ENCODE measurements around the gene NPIPA1. TPM values are rescaled to one million over a fixed set of nuclear protein-coding genes. Genes with fewer than 3 reads are reported as not detected.
"Not testable (repeated sequence)": the region's sequence is repeated elsewhere in the genome, so short reads cannot be mapped to it uniquely, and the experiment has no call there.

NPIPA1 gene
- 7.3 and 14.9 TPM in 2 replicates for total RNA-seq (2014; rRNA removed; shearing (Covaris generic))

DNA sequence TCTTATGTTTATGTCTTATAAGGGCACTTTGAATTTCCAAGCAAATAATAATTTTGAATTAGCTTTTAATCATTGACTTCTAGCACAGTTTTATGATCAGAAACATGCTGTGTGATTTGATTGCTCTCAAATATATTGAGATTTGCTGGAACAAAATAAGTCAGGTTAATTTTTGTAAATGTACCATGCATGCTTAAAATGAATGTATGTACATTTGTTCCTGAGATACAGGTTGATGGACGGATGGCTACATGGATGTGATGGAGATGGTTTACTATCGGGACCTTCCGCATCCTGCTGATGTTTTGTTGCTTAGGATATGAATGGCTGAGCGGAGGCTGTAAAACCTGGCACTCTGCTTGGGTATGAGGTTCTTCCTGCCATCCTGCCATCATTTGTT lies at the start of gene NPIPA1:
NPIPA1 (plus strand) TSS at position 301 of the 400 bp plus-strand sequence; CDS start at position 301, 0 bp downstream.
- H3K27me3 ChIP-seq (replicated peaks); H3K9me3 ChIP-seq (replicated peaks); H3K4me3 ChIP-seq; DNase-seq (ENCODE audit: low read depth in 1 of 2, low spot score in 2 of 2); H3K36me3 ChIP-seq; H3K27ac ChIP-seq; H3K4me1 ChIP-seq (replicated peaks): not testable (repeated sequence)

DNA sequence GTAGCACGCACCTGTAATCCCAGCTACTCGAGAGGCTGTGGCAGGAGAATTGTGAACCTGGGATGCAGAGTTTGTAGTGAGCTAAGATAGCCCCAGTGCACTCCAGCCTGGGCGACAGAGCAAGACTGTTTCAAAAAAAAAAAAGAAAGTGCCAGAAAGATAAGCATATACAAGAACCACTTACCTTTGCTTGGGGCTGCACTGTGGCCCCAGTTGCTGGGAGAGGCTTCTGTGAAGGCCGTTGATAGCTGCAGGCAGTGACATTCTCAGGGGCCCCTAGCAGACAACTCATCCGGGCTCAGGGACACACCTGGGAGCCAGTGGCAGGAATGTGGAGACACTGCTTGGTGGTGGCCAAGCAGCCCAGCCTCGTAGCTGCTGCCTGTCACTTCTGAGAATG lies 45.1 kb upstream of the NPIPA1 start:
- H3K27me3 ChIP-seq (replicated peaks); H3K4me1 ChIP-seq (replicated peaks); H3K36me3 ChIP-seq; DNase-seq (ENCODE audit: low read depth in 1 of 2, low spot score in 2 of 2); H3K27ac ChIP-seq; H3K9me3 ChIP-seq (replicated peaks); H3K4me3 ChIP-seq: not testable (repeated sequence)

DNA sequence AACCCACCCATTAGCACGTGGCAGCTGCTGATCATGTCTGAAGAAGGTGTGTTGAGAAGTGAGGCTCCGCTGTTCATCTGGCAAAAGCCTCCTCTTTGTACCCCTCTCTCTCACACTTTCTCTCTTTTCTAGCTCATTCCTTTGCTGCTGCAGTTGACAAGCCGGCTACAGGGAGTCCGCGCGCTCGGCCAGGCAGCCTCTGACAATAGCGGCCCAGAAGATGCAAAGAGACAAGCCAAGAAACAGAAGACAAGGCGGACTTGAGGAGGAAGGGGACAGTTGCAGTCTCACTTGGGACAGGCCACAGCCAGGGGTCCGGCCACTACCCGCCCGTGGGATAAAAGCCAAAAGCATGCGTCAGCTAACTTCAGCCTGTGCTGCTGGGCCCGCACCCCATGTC lies 41.9 kb upstream of the NPIPA1 start:
- H3K27me3 ChIP-seq (replicated peaks); H3K4me1 ChIP-seq (replicated peaks); H3K9me3 ChIP-seq (replicated peaks); H3K36me3 ChIP-seq; H3K4me3 ChIP-seq; DNase-seq (ENCODE audit: low read depth in 1 of 2, low spot score in 2 of 2); H3K27ac ChIP-seq: not testable (repeated sequence)

DNA sequence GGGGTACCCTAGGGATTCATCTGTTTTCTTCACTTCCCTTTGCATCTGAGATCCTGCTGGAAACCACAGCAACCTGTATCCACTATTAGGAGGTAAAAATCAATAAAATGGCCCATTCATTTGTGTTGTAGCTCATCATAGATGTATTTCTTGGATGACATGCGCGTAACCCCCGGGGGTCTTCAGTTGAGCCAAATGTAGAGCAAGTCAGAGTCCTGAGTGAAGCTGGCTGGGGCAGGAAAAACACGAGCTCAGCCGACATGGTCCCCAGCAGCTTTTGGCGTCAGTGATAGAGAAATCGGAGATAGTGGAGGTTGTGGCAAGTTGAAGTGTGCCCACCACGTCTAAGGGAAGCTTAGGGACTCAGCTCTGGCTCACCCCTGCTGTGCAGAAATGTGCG lies 41.2 kb upstream of the NPIPA1 start:
- not testable (repeated sequence) for H3K27me3 ChIP-seq (replicated peaks); H3K9me3 ChIP-seq (replicated peaks); H3K27ac ChIP-seq; H3K4me3 ChIP-seq; DNase-seq (ENCODE audit: low read depth in 1 of 2, low spot score in 2 of 2); H3K4me1 ChIP-seq (replicated peaks); H3K36me3 ChIP-seq

DNA sequence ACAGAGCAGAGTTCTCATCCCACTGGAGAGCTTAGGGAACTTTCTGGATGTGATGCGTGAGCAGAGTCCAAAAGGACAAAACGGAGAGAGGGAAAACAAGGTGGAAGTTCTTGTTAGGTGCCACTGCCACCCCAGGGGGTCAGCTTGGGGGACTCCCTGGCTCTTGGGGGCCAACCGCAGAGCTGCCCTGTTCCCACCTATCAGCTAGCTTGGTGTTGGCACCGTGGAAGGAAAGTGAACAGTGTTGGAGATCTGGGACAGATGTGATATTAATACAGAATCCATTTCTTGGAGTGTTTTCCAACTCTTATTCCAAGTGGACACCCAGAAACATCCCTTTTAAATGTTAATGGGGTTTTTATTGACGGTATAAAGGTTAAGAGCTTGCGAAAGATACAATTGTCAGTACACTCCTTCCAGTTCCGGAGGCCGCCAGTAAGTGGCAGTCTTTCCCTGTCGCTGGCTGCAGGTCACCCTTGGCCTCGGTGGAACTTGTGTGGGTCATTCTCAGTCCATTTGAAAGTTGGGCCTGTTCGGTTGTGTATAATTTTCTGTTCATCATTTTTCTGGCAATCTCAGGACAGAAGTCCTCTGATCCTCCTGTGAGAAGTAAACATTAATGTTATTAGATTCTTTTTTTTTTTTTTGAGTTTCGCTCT lies 40.1 kb upstream of the NPIPA1 start:
- not testable (repeated sequence) for H3K36me3 ChIP-seq

DNA sequence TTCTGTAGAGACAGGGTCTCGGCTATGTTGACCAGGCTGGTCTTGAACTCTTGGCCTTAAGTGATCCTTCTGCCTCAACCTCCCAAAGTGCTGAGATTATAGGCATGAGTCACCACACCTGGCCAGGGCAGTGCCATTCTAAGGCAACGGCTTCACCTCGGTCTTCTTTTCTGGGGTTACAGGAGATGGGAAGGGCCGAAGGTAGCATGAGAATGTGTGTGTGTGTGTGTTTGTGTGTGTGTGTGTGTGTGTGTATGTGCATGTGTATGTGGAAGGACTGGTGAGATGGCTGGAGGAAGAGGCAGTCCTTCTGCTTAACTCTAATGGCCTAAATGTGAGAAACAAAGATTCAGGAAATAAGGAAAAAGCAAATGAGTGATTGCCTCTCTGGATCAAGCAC lies 39.1 kb upstream of the NPIPA1 start:
- not testable (repeated sequence) for H3K9me3 ChIP-seq (replicated peaks)

More for the DNA sequence above, 40.1 kb upstream of the NPIPA1 start:
- H3K27ac ChIP-seq; DNase-seq (ENCODE audit: low read depth in 1 of 2, low spot score in 2 of 2); H3K9me3 ChIP-seq (replicated peaks); H3K27me3 ChIP-seq (replicated peaks); H3K4me1 ChIP-seq (replicated peaks); H3K4me3 ChIP-seq: not testable (repeated sequence)

DNA sequence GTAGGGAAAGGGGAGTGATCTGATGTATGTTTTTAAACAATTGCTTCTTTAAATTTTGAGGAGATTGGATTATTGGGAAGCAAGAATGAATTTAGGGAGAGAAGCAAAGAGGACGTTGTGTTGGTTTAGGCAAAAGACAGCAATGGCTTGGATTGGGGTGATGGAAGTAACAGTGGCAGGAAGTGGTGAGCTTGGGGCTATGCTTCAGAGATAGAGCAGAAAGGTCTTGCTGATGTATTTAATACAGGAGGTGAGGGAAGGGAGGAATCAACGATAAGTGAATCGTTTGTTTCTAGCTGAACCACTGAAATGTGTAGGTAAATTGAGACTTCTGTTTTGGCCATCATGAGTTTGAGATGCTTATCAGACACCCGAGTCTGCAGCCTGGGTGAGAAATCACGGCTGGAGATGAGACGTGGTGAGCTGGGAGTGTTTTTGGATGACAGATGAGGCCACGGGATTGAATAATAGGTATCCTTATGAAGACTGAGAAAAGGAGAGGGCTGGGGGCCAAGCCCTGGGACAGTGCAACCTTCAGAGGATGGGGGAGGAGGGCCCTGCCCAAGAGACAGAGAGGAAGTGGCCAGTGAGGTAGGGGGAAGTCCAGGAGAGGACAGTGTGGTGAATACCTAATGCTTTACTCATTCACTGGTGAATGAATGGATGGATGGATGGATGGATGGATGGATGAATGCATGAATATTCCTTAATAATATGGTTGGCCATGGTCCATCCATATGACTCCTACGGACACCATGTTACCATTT lies 33.9 kb upstream of the NPIPA1 start:
- H3K27me3 ChIP-seq (replicated peaks); H3K27ac ChIP-seq; H3K9me3 ChIP-seq (replicated peaks); H3K4me3 ChIP-seq; H3K4me1 ChIP-seq (replicated peaks); H3K36me3 ChIP-seq: not testable (repeated sequence)
- peak in 1 of 2 experiments; percentile 57 for DNase-seq (ENCODE audit: low read depth in 1 of 2, low spot score in 2 of 2)

More for the DNA sequence above, 39.1 kb upstream of the NPIPA1 start:
- not testable (repeated sequence) for H3K4me3 ChIP-seq; DNase-seq (ENCODE audit: low read depth in 1 of 2, low spot score in 2 of 2); H3K4me1 ChIP-seq (replicated peaks); H3K36me3 ChIP-seq; H3K27me3 ChIP-seq (replicated peaks); H3K27ac ChIP-seq

DNA sequence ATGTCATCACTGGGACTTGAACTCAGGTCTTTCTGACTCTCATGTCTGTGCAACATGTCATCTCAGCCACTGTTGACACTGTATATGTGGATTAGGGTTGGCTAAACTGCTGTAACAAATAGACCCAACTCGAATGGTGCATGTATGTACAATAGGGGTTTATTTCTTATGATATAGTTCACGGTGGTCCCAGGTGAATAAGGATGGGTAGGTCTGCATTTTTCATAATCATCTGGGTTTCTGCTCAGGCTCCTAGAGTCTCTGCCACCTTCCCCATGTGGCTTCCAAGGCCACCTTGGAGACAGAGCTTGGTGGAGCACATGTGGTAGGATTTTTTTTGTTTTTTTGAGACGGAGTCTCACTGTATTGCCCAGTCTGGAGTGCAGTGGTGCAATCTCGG lies 27.5 kb upstream of the NPIPA1 start:
- not testable (repeated sequence) for H3K9me3 ChIP-seq (replicated peaks); H3K27me3 ChIP-seq (replicated peaks)
- peak in 1 of 2 experiments; percentile 8 for DNase-seq (ENCODE audit: low read depth in 1 of 2, low spot score in 2 of 2)

DNA sequence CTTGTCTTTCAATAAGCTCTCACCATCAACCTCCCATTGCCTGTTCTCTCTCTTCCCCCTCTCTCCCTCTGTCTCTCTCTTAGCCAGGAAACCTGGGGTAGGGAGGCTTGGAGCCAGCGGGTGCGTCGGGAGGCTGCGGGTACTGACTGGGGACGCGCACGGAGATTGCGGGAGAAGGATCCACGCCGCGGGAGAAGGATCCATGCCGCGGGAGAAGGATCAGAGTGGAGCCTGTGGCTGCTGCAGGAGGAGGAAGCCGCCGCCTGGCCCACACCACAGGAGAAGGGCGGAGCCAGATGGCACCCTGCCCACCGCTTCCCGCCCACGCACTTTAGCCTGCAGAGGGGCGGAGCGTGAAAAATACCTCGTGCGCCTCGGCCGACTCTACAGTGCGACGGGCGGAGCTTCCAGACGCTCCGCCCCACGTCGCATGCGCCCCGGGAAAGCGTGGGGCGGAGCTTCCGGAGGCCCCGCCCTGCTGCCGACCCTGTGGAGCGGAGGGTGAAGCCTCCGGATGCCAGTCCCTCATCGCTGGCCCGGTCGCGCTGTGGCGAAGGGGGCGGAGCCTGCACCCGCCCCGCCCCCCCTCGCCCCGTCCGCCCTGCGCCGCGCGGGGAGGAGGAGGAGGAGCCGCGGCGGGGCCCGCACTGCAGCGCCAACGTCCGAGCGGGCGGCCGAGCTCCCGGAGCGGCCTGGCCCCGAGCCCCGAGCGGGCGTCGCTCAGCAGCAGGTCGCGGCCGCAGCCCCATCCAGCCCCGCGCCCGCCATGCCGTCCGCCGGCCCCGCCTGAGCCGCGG lies 26.2 kb upstream of the NPIPA1 start:
- not testable (repeated sequence) for H3K9me3 ChIP-seq (replicated peaks); H3K27ac ChIP-seq; H3K36me3 ChIP-seq; H3K4me3 ChIP-seq; DNase-seq (ENCODE audit: low read depth in 1 of 2, low spot score in 2 of 2); H3K27me3 ChIP-seq (replicated peaks); H3K4me1 ChIP-seq (replicated peaks)

More for the DNA sequence above, 27.5 kb upstream of the NPIPA1 start:
- not testable (repeated sequence) for H3K4me1 ChIP-seq (replicated peaks); H3K36me3 ChIP-seq; H3K4me3 ChIP-seq; H3K27ac ChIP-seq

DNA sequence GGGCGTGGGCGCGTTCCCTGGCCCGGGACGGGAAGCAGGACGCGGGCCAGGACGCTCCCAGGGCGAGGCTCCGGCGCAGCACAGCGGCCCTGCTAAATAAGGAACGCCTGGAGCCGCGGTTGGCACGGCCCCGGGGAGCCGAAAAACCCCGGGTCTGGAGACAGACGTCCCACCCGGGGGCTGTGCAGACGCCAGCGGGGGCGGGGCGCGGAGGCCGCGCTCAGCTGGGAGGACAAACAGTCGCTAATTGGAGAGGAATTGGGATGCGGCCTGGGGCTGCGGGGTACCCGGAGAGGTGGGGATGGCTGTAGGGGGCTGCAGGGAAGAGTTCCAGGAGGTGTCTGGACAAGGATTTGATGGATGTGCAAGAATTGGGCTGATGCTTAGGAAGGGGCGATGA lies 25.3 kb upstream of the NPIPA1 start:
- H3K36me3 ChIP-seq; H3K27me3 ChIP-seq (replicated peaks); H3K27ac ChIP-seq; H3K4me1 ChIP-seq (replicated peaks); H3K9me3 ChIP-seq (replicated peaks): not testable (repeated sequence)
- H3K4me3 ChIP-seq: peak overlapping the region; percentile 45
- DNase-seq (ENCODE audit: low read depth in 1 of 2, low spot score in 2 of 2): peak in 1 of 2 experiments; percentile 63

DNA sequence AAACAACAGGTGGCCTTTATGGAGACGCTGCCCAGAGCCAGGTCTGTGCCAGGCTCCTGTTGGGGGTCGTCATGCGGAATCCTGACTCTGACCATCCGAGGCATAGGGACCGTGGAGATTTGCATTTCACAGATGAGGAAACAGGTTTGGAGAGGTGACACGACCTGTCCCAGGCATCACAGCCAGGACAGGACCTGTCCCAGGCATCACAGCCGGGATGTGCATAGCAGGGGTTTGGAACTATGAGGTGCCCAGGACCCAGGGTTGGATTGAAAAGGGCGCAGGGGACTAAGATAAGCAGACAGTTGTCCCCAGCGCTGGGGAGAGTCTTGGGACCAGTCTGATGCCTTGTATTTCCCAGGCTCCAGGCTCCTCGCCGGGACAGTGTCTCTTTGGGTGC lies 24.7 kb upstream of the NPIPA1 start:
- not testable (repeated sequence) for DNase-seq (ENCODE audit: low read depth in 1 of 2, low spot score in 2 of 2); H3K9me3 ChIP-seq (replicated peaks); H3K36me3 ChIP-seq; H3K27ac ChIP-seq; H3K27me3 ChIP-seq (replicated peaks); H3K4me3 ChIP-seq; H3K4me1 ChIP-seq (replicated peaks)

DNA sequence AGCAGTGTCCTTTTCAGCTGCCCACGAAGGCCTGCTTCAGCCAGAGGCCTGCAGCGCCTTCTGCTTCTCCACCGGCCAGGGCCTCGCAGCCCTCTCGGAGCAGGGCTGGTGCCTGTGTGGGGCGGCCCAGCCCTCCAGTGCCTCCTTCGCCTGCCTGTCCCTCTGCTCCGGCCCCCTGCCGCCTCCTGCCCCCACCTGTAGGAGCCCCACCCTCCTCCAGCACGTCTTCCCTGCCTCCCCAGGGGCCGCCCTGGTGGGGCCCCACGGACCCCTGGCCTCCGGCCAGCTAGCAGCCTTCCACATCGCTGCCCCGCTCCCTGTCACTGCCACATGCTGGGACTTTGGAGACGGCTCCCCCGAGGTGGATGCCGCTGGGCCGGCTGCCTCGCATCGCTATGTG lies 18.7 kb upstream of the NPIPA1 start:
- H3K4me1 ChIP-seq (replicated peaks); H3K9me3 ChIP-seq (replicated peaks); H3K4me3 ChIP-seq; H3K27me3 ChIP-seq (replicated peaks); H3K27ac ChIP-seq; H3K36me3 ChIP-seq: not testable (repeated sequence)
- peak in 1 of 2 experiments; percentile 43 for DNase-seq (ENCODE audit: low read depth in 1 of 2, low spot score in 2 of 2)

DNA sequence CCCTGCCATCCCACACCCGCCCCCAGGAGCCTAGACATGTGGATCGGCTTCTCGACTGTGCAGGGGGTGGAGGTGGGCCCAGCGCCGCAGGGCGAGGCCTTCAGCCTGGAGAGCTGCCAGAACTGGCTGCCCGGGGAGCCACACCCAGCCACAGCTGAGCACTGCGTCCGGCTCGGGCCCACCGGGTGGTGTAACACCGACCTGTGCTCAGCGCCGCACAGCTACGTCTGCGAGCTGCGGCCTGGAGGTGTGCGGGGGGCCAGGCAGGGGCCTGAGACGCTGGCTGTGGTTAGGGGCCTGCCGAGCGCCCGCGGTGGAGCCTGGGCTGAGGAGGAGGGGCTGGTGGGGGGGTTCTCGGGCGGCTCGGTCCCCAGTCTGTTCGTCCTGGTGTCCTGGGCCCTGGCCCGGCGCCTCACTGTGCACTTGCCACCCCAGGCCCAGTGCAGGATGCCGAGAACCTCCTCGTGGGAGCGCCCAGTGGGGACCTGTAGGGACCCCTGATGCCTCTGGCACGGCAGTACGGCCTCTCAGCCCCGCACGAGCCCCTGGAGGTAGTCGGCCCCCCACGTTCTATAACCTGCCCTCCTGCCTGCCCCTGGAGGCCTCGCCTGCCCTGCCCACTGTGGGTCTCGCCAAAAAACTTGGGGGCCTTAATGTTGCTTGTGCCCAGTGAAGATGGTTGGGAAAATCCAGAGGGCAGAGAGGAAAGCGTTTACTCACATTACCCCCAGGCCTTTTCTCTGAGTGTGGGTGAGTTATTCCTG lies 17.2 kb upstream of the NPIPA1 start:
- not testable (repeated sequence) for H3K27ac ChIP-seq; H3K4me3 ChIP-seq; H3K36me3 ChIP-seq; H3K4me1 ChIP-seq (replicated peaks); H3K9me3 ChIP-seq (replicated peaks); H3K27me3 ChIP-seq (replicated peaks)
- DNase-seq (ENCODE audit: low read depth in 1 of 2, low spot score in 2 of 2): peak in 1 of 2 experiments; percentile 34
